Measurements from ENCODE around the gene KLHL29.

Gene KLHL29

GRCh38 chr2:23564615-23564960, 179.6 kb downstream of the KLHL29 start:
- no peaks in the 10 kb centered on the region for H3K36me3 Mint-ChIP-seq (ENCODE audit: low read depth)
- no peaks in the 10 kb centered on the region for H3K9me3 Mint-ChIP-seq
- no peaks in the 10 kb centered on the region for H3K4me1 Mint-ChIP-seq (ENCODE audit: low read depth)
- no peaks in the 10 kb centered on the region for H3K27me3 Mint-ChIP-seq (ENCODE audit: low read depth)
- no peak overlapping the region for H3K27ac Mint-ChIP-seq
- no peak overlapping the region for H3K4me3 Mint-ChIP-seq

GRCh38 chr2:23565374-23565773, 180.4 kb downstream of the KLHL29 start:
- no peaks in the 10 kb centered on the region for H3K4me1 Mint-ChIP-seq (ENCODE audit: low read depth)
- no peak overlapping the region for H3K4me3 Mint-ChIP-seq
- no peaks in the 10 kb centered on the region for H3K9me3 Mint-ChIP-seq
- H3K36me3 Mint-ChIP-seq (ENCODE audit: low read depth) = no peaks in the 10 kb centered on the region
- no peaks in the 10 kb centered on the region for H3K27me3 Mint-ChIP-seq (ENCODE audit: low read depth)
- H3K27ac Mint-ChIP-seq = no peak overlapping the region

- Mint-ChIP-seq H3K27ac (no peak overlapping the region), H3K4me3 (no peak overlapping the region), H3K4me1 (ENCODE audit: low read depth) (no peaks in the 10 kb centered on the region), H3K27me3 (ENCODE audit: low read depth) (no peaks in the 10 kb centered on the region), H3K36me3 (ENCODE audit: low read depth) (no peaks in the 10 kb centered on the region), H3K9me3 (no peaks in the 10 kb centered on the region)
Measured at GRCh38 chr2:23565814-23566213, 180.8 kb downstream of the KLHL29 start.

- Mint-ChIP-seq H3K4me3 (no peak overlapping the region), H3K36me3 (ENCODE audit: low read depth) (no peaks in the 10 kb centered on the region), H3K27me3 (ENCODE audit: low read depth) (no peaks in the 10 kb centered on the region), H3K4me1 (ENCODE audit: low read depth) (no peaks in the 10 kb centered on the region), H3K9me3 (no peaks in the 10 kb centered on the region), H3K27ac (no peak overlapping the region)
Measured at GRCh38 chr2:23566241-23567142, 181.5 kb downstream of the KLHL29 start.

- no peak overlapping the region for H3K4me3 Mint-ChIP-seq
- no peak overlapping the region for H3K27ac Mint-ChIP-seq
- no peaks in the 10 kb centered on the region for H3K36me3 Mint-ChIP-seq (ENCODE audit: low read depth)
- no peaks in the 10 kb centered on the region for H3K4me1 Mint-ChIP-seq (ENCODE audit: low read depth)
- H3K9me3 Mint-ChIP-seq = no peaks in the 10 kb centered on the region
- H3K27me3 Mint-ChIP-seq (ENCODE audit: low read depth) = no peaks in the 10 kb centered on the region
Measured at GRCh38 chr2:23567161-23567756, 182.3 kb downstream of the KLHL29 start.

- Mint-ChIP-seq H3K27me3 (ENCODE audit: low read depth) (no peaks in the 10 kb centered on the region), H3K27ac (no peak overlapping the region), H3K36me3 (ENCODE audit: low read depth) (no peaks in the 10 kb centered on the region), H3K4me1 (ENCODE audit: low read depth) (no peaks in the 10 kb centered on the region), H3K4me3 (no peak overlapping the region), H3K9me3 (no peaks in the 10 kb centered on the region)
Measured at GRCh38 chr2:23568211-23568610, 183.2 kb downstream of the KLHL29 start.

GRCh38 chr2:23568626-23569190, 183.7 kb downstream of the KLHL29 start:
- H3K27me3 Mint-ChIP-seq (ENCODE audit: low read depth) = no peaks in the 10 kb centered on the region
- H3K4me1 Mint-ChIP-seq (ENCODE audit: low read depth) = no peaks in the 10 kb centered on the region
- H3K9me3 Mint-ChIP-seq = no peaks in the 10 kb centered on the region
- H3K27ac Mint-ChIP-seq = no peak overlapping the region
- H3K36me3 Mint-ChIP-seq (ENCODE audit: low read depth) = no peaks in the 10 kb centered on the region
- H3K4me3 Mint-ChIP-seq = no peak overlapping the region

GRCh38 chr2:23569761-23570365, 184.9 kb downstream of the KLHL29 start:
- Mint-ChIP-seq H3K27ac (no peak overlapping the region), H3K36me3 (ENCODE audit: low read depth) (no peaks in the 10 kb centered on the region), H3K4me3 (no peak overlapping the region), H3K9me3 (no peaks in the 10 kb centered on the region), H3K27me3 (ENCODE audit: low read depth) (no peaks in the 10 kb centered on the region), H3K4me1 (ENCODE audit: low read depth) (no peaks in the 10 kb centered on the region)

- Mint-ChIP-seq H3K4me1 (ENCODE audit: low read depth) (no peaks in the 10 kb centered on the region), H3K27ac (no peak overlapping the region), H3K4me3 (no peak overlapping the region), H3K36me3 (ENCODE audit: low read depth) (no peaks in the 10 kb centered on the region), H3K27me3 (ENCODE audit: low read depth) (no peaks in the 10 kb centered on the region), H3K9me3 (no peaks in the 10 kb centered on the region)
Measured at GRCh38 chr2:23571085-23571484, 186.1 kb downstream of the KLHL29 start.

- H3K27me3 Mint-ChIP-seq (ENCODE audit: low read depth) = no peaks in the 10 kb centered on the region
- H3K27ac Mint-ChIP-seq = no peak overlapping the region
- H3K9me3 Mint-ChIP-seq = no peaks in the 10 kb centered on the region
- no peaks in the 10 kb centered on the region for H3K36me3 Mint-ChIP-seq (ENCODE audit: low read depth)
- H3K4me1 Mint-ChIP-seq (ENCODE audit: low read depth) = no peaks in the 10 kb centered on the region
- no peak overlapping the region for H3K4me3 Mint-ChIP-seq
Measured at GRCh38 chr2:23571527-23572282, 186.7 kb downstream of the KLHL29 start.

- H3K36me3 Mint-ChIP-seq (ENCODE audit: low read depth) = no peaks in the 10 kb centered on the region
- no peaks in the 10 kb centered on the region for H3K4me1 Mint-ChIP-seq (ENCODE audit: low read depth)
- H3K9me3 Mint-ChIP-seq = no peaks in the 10 kb centered on the region
- H3K4me3 Mint-ChIP-seq = no peak overlapping the region
- no peak overlapping the region for H3K27ac Mint-ChIP-seq
- H3K27me3 Mint-ChIP-seq (ENCODE audit: low read depth) = no peaks in the 10 kb centered on the region
Measured at GRCh38 chr2:23574919-23575654, 190.1 kb downstream of the KLHL29 start.

- no peaks in the 10 kb centered on the region for H3K9me3 Mint-ChIP-seq
- no peaks in the 10 kb centered on the region for H3K36me3 Mint-ChIP-seq (ENCODE audit: low read depth)
- H3K27me3 Mint-ChIP-seq (ENCODE audit: low read depth) = no peaks in the 10 kb centered on the region
- no peak overlapping the region for H3K27ac Mint-ChIP-seq
- H3K4me3 Mint-ChIP-seq = no peak overlapping the region
- H3K4me1 Mint-ChIP-seq (ENCODE audit: low read depth) = no peaks in the 10 kb centered on the region
Measured at GRCh38 chr2:23578964-23579671, 194.1 kb downstream of the KLHL29 start.

- H3K27me3 Mint-ChIP-seq (ENCODE audit: low read depth) = no peaks in the 10 kb centered on the region
- H3K4me1 Mint-ChIP-seq (ENCODE audit: low read depth) = no peaks in the 10 kb centered on the region
- H3K4me3 Mint-ChIP-seq = no peak overlapping the region
- no peak overlapping the region for H3K27ac Mint-ChIP-seq
- H3K36me3 Mint-ChIP-seq (ENCODE audit: low read depth) = no peaks in the 10 kb centered on the region
- H3K9me3 Mint-ChIP-seq = no peaks in the 10 kb centered on the region
Measured at GRCh38 chr2:23579674-23580073, 194.7 kb downstream of the KLHL29 start.
